Measurements from ENCODE around the gene PRPF8. TPM values are rescaled to one million over a fixed set of nuclear protein-coding genes. Genes with fewer than 3 reads are reported as not detected.

Gene PRPF8
- total and polyA plus RNA-seq, 10 of the 15 experiments (the other 5 are each of a cell fraction or from before 2014, with no cell fraction given): 77.2 to 337 (median 162) TPM

DNA sequence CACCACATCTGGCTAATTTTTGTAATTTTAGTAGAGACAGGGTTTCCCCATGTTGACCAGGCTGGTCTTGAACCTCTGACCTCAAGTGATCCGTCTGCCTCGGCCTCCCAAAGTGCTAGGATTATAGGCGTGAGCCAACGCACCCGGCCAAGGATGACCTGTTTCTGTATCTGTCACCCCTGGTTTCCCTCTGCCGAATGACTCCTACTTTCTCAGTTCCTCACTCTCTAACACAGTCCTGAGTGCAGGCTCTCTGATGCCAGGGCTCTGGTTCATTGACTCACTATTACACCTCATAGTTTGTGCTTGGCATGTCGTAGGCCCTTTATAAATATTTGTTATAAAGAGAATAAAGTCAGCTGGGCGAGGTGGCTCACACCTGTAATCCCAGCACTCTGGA is 10.7 kb upstream of the PRPF8 start (continued):
- TF ChIP-seq NFYA (IDR thresholded peaks at IDR 0.05; ENCODE audit: borderline replicate concordance, low read depth, low read length): no peak
- TF ChIP-seq, protein P1, sequence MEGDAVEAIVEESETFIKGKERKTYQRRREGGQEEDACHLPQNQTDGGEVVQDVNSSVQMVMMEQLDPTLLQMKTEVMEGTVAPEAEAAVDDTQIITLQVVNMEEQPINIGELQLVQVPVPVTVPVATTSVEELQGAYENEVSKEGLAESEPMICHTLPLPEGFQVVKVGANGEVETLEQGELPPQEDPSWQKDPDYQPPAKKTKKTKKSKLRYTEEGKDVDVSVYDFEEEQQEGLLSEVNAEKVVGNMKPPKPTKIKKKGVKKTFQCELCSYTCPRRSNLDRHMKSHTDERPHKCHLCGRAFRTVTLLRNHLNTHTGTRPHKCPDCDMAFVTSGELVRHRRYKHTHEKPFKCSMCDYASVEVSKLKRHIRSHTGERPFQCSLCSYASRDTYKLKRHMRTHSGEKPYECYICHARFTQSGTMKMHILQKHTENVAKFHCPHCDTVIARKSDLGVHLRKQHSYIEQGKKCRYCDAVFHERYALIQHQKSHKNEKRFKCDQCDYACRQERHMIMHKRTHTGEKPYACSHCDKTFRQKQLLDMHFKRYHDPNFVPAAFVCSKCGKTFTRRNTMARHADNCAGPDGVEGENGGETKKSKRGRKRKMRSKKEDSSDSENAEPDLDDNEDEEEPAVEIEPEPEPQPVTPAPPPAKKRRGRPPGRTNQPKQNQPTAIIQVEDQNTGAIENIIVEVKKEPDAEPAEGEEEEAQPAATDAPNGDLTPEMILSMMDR (IDR thresholded peaks at IDR 0.05 in 2 of 3, conservative IDR thresholded peaks at IDR 0.05 in 1 of 3; ENCODE audit: control insufficient read depth in 2 of 3, extremely low read depth in 1 of 3, insufficient read depth in 1 of 3, low read depth in 3 of 3, low read length in 3 of 3): no peak
- no peak for TF ChIP-seq TARDBP (IDR thresholded peaks at IDR 0.05; ENCODE audit: borderline replicate concordance)
- no peak for TF ChIP-seq MYB (IDR thresholded peaks at IDR 0.05; ENCODE audit: borderline replicate concordance, low read depth, low read length)
- TF ChIP-seq, protein P2, sequence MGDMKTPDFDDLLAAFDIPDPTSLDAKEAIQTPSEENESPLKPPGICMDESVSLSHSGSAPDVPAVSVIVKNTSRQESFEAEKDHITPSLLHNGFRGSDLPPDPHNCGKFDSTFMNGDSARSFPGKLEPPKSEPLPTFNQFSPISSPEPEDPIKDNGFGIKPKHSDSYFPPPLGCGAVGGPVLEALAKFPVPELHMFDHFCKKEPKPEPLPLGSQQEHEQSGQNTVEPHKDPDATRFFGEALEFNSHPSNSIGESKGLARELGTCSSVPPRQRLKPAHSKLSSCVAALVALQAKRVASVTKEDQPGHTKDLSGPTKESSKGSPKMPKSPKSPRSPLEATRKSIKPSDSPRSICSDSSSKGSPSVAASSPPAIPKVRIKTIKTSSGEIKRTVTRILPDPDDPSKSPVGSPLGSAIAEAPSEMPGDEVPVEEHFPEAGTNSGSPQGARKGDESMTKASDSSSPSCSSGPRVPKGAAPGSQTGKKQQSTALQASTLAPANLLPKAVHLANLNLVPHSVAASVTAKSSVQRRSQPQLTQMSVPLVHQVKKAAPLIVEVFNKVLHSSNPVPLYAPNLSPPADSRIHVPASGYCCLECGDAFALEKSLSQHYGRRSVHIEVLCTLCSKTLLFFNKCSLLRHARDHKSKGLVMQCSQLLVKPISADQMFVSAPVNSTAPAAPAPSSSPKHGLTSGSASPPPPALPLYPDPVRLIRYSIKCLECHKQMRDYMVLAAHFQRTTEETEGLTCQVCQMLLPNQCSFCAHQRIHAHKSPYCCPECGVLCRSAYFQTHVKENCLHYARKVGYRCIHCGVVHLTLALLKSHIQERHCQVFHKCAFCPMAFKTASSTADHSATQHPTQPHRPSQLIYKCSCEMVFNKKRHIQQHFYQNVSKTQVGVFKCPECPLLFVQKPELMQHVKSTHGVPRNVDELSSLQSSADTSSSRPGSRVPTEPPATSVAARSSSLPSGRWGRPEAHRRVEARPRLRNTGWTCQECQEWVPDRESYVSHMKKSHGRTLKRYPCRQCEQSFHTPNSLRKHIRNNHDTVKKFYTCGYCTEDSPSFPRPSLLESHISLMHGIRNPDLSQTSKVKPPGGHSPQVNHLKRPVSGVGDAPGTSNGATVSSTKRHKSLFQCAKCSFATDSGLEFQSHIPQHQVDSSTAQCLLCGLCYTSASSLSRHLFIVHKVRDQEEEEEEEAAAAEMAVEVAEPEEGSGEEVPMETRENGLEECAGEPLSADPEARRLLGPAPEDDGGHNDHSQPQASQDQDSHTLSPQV (IDR thresholded peaks at IDR 0.05): no peak
- TF ChIP-seq, protein P3, sequence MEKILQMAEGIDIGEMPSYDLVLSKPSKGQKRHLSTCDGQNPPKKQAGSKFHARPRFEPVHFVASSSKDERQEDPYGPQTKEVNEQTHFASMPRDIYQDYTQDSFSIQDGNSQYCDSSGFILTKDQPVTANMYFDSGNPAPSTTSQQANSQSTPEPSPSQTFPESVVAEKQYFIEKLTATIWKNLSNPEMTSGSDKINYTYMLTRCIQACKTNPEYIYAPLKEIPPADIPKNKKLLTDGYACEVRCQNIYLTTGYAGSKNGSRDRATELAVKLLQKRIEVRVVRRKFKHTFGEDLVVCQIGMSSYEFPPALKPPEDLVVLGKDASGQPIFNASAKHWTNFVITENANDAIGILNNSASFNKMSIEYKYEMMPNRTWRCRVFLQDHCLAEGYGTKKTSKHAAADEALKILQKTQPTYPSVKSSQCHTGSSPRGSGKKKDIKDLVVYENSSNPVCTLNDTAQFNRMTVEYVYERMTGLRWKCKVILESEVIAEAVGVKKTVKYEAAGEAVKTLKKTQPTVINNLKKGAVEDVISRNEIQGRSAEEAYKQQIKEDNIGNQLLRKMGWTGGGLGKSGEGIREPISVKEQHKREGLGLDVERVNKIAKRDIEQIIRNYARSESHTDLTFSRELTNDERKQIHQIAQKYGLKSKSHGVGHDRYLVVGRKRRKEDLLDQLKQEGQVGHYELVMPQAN (conservative IDR thresholded peaks at IDR 0.05): no peak
- no peak for TF ChIP-seq BRCA1 (IDR thresholded peaks at IDR 0.05; ENCODE audit: low read depth, low read length)
- no peak for TF ChIP-seq FOXK2 (IDR thresholded peaks at IDR 0.05)
- no peak for TF ChIP-seq CBX5 (IDR thresholded peaks at IDR 0.05; ENCODE audit: low read depth)
- TF ChIP-seq WRNIP1 (IDR thresholded peaks at IDR 0.05; ENCODE audit: borderline replicate concordance, low read depth, low read length): no peak
- TF ChIP-seq, protein P4, sequence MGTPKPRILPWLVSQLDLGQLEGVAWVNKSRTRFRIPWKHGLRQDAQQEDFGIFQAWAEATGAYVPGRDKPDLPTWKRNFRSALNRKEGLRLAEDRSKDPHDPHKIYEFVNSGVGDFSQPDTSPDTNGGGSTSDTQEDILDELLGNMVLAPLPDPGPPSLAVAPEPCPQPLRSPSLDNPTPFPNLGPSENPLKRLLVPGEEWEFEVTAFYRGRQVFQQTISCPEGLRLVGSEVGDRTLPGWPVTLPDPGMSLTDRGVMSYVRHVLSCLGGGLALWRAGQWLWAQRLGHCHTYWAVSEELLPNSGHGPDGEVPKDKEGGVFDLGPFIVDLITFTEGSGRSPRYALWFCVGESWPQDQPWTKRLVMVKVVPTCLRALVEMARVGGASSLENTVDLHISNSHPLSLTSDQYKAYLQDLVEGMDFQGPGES (IDR thresholded peaks at IDR 0.05): no peak
- TF ChIP-seq YY1 (IDR thresholded peaks at IDR 0.05; ENCODE audit: low read depth, low read length): no peak
- no peak for TF ChIP-seq HDGF (IDR thresholded peaks at IDR 0.05)
- peak; percentile 33; the same call in 1 of the 2 replicates for TF ChIP-seq CREM (IDR thresholded peaks at IDR 0.05; ENCODE audit: low read depth)
- TF ChIP-seq, protein P5, sequence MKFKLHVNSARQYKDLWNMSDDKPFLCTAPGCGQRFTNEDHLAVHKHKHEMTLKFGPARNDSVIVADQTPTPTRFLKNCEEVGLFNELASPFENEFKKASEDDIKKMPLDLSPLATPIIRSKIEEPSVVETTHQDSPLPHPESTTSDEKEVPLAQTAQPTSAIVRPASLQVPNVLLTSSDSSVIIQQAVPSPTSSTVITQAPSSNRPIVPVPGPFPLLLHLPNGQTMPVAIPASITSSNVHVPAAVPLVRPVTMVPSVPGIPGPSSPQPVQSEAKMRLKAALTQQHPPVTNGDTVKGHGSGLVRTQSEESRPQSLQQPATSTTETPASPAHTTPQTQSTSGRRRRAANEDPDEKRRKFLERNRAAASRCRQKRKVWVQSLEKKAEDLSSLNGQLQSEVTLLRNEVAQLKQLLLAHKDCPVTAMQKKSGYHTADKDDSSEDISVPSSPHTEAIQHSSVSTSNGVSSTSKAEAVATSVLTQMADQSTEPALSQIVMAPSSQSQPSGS (IDR thresholded peaks at IDR 0.05; ENCODE audit: low read length): no peak
- TF ChIP-seq POLR2AphosphoS5 (IDR thresholded peaks at IDR 0.05; ENCODE audit: low read length): no peak
- peak; percentile 62 to 63; a peak in 3 of 4 replicates for TF ChIP-seq IKZF2 (IDR thresholded peaks at IDR 0.05)
- peak; percentile 96 for TF ChIP-seq SPI1 (IDR thresholded peaks at IDR 0.05; ENCODE audit: borderline replicate concordance, insufficient read depth, low read depth, low read length)
- no peak for TF ChIP-seq HDAC6 (IDR thresholded peaks at IDR 0.05; ENCODE audit: unreplicated experiment)
- no peak for TF ChIP-seq SREBF1 (IDR thresholded peaks at IDR 0.05; ENCODE audit: low read length)
- TF ChIP-seq, protein P6, sequence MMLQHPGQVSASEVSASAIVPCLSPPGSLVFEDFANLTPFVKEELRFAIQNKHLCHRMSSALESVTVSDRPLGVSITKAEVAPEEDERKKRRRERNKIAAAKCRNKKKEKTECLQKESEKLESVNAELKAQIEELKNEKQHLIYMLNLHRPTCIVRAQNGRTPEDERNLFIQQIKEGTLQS (IDR thresholded peaks at IDR 0.05; ENCODE audit: borderline replicate concordance, extremely low read depth, low read depth, low read length): no peak
